OCI-LY7 (cell line): ENCODE results near the gene ABCB8. TPM values are rescaled to one million over a fixed set of nuclear protein-coding genes. Genes with fewer than 3 reads are reported as not detected.

Experiments used
- BruUV-seq: library from RNA; stranded (reverse); fragments of 400-500 nt; replicated peaks from 2 replicates; lab custom pipeline; 2021; lab: Mats Ljungman, UMichigan
- CTCF ChIA-PET: fragments of 300-600 bp; sonication (Branson Sonifier 250); formaldehyde crosslinking; loops from one replicate; lab custom pipeline; 2022; ENCODE audit warnings: antibody characterized with exemption; ENCODE audit not compliant: unreplicated experiment; lab: Charles Lee
- POLR2A ChIA-PET: fragments of 300-600 bp; sonication (Branson Sonifier 250); formaldehyde crosslinking; loops from one replicate; lab custom pipeline; 2022; ENCODE audit warnings: antibody characterized with exemption; lab: Charles Lee
- DNase-seq: peaks from one replicate; pipeline ENCODE4 v3.0.0-alpha.2; 2015; ENCODE audit warnings: low spot score
- H2AFZ ChIP-seq: fragments of 200-600 bp; sonication (generic), shearing (Covaris generic); 2 replicates; pipeline ENCODE4 v1.6.1; 2014; ENCODE audit warnings: mild to moderate bottlenecking, antibody characterized with exemption, low read length, moderate library complexity
- H3K27ac ChIP-seq: fragments of 200-600 bp; sonication (generic); 2 replicates; pipeline ENCODE4 v1.5.1; 2014; ENCODE audit warnings: mixed run types, low read depth, mild to moderate bottlenecking, moderate library complexity, low read length, inconsistent platforms; ENCODE audit not compliant: poor library complexity, severe bottlenecking
- H3K36me3 ChIP-seq: fragments of 200-600 bp; sonication (generic); 2 replicates; pipeline ENCODE4 v1.6.1; 2014; ENCODE audit warnings: mild to moderate bottlenecking, antibody characterized with exemption, low read length, moderate library complexity, mixed read lengths; ENCODE audit not compliant: insufficient read depth
- H3K4me1 ChIP-seq: fragments of 200-600 bp; sonication (generic); 2 replicates; pipeline ENCODE4 v1.5.1; 2014; ENCODE audit warnings: mild to moderate bottlenecking, low read length; ENCODE audit not compliant: insufficient read depth, poor library complexity, severe bottlenecking
- H3K4me2 ChIP-seq: fragments of 200-600 bp; sonication (generic); 2 replicates; pipeline ENCODE4 v1.6.1; 2014; ENCODE audit warnings: mild to moderate bottlenecking, low read length
- H3K4me3 ChIP-seq: fragments of 200-600 bp; sonication (generic); 2 replicates; pipeline ENCODE4 v1.5.1; 2014; ENCODE audit warnings: mild to moderate bottlenecking, low read depth, low read length; ENCODE audit not compliant: poor library complexity, severe bottlenecking
- H3K79me2 ChIP-seq: fragments of 200-600 bp; sonication (generic); 2 replicates; pipeline ENCODE4 v1.6.1; 2016; ENCODE audit warnings: low read depth, mild to moderate bottlenecking, low read length, moderate library complexity, mixed read lengths; ENCODE audit not compliant: insufficient read depth
- H3K9me2 ChIP-seq: fragments of 200-600 bp; sonication (generic); 2 replicates; pipeline ENCODE4 v1.6.1; 2016; ENCODE audit warnings: mild to moderate bottlenecking, low read length, mixed read lengths; ENCODE audit not compliant: insufficient read depth
- H3K9me3 ChIP-seq: fragments of 200-600 bp; sonication (generic); 2 replicates; pipeline ENCODE4 v1.6.1; 2014; ENCODE audit warnings: mild to moderate bottlenecking, mixed run types, low read length, mixed read lengths
- H4K20me1 ChIP-seq: fragments of 200-600 bp; sonication (generic); 2 replicates; pipeline ENCODE4 v1.6.1; 2014; ENCODE audit warnings: mild to moderate bottlenecking, antibody characterized with exemption, low read length, moderate library complexity, mixed read lengths; ENCODE audit not compliant: insufficient read depth
- EZH2phosphoT487 ChIP-seq: fragments of 200-600 bp; sonication (generic); IDR thresholded peaks from 2 replicates; pipeline ENCODE4 v1.6.1; 2018; ENCODE audit warnings: low read depth, borderline replicate concordance, mild to moderate bottlenecking, mixed run types, antibody characterized with exemption, low read length, moderate library complexity, mixed read lengths
- intact Hi-C: fragments of 100-400 bp; cut with micrococcal nuclease; formaldehyde crosslinking; loops from one replicate; pipeline ENCODE4 v1.10.0; 2022; ENCODE audit not compliant: unreplicated experiment
- total RNA-seq, 2 experiments: library from RNA; depleted of rRNA in 1 of 2; stranded (reverse); fragments of >200 nt in 1 of 2; shearing (Covaris generic) in 1 of 2; gene quantifications; 2 replicates each; pipeline ENCODE4 v1.2.3, GENCODE V29; 2014 to 2022
- TF ChIP-seq, protein P1 (sequence below): fragments of 200-600 bp; sonication (generic); conservative IDR thresholded peaks from 2 replicates; pipeline ENCODE4 v1.5.1; 2014; ENCODE audit warnings: mild to moderate bottlenecking, antibody characterized with exemption, low read length, moderate library complexity, mixed read lengths

Gene ABCB8
- total RNA-seq, 2 experiments from 2014 or later: 32.0 to 64.7 TPM

DNA sequence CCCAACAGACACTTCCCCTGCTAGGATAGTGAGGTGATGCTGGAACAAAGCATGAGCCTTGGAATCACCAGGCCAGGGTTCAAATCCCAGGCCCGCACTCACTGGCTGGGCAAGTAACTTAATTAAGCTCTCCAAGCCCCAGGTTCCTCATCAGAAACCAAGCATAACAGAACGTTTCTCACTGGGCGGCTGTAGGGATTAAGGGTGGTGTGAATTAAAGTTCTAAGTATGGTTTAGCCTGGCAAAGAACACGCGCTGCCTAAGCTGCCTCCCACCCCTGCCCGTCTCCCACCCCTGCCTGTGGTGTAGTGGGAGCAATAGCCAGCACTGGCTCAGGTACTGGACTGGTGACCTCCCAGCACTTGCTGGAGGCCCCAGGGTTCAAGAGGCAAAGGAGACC lies 36.7 kb downstream of the ABCB8 start:
- intact Hi-C loops: no loop called here
- H3K36me3 ChIP-seq: peaks cover 51% of the 10 kb centered on the region
- ChIA-PET CTCF (no interaction called here), POLR2A (no interaction called here)
- peaks cover 12% of the 10 kb centered on the region; the same call in 1 of the 2 replicates for H3K79me2 ChIP-seq
- H2AFZ ChIP-seq: no peak overlapping the region
- H3K4me1 ChIP-seq: peaks cover 16% of the 10 kb centered on the region
- no peaks in the 10 kb centered on the region for H3K9me2 ChIP-seq
- no peak overlapping the region for H3K27ac ChIP-seq
- no peaks in the 10 kb centered on the region for H4K20me1 ChIP-seq
- no peak overlapping the region for H3K4me3 ChIP-seq
- no peaks in the 10 kb centered on the region for H3K9me3 ChIP-seq
- BruUV-seq: no TSS peak
- H3K4me2 ChIP-seq: no peak overlapping the region
- TF ChIP-seq, protein P1, sequence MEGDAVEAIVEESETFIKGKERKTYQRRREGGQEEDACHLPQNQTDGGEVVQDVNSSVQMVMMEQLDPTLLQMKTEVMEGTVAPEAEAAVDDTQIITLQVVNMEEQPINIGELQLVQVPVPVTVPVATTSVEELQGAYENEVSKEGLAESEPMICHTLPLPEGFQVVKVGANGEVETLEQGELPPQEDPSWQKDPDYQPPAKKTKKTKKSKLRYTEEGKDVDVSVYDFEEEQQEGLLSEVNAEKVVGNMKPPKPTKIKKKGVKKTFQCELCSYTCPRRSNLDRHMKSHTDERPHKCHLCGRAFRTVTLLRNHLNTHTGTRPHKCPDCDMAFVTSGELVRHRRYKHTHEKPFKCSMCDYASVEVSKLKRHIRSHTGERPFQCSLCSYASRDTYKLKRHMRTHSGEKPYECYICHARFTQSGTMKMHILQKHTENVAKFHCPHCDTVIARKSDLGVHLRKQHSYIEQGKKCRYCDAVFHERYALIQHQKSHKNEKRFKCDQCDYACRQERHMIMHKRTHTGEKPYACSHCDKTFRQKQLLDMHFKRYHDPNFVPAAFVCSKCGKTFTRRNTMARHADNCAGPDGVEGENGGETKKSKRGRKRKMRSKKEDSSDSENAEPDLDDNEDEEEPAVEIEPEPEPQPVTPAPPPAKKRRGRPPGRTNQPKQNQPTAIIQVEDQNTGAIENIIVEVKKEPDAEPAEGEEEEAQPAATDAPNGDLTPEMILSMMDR: no peak
- no peak for TF ChIP-seq EZH2phosphoT487
- DNase-seq: no peak

- TF ChIP-seq EZH2phosphoT487: no peak
- TF ChIP-seq, protein P1: no peak
- H2AFZ ChIP-seq: no peak overlapping the region
- intact Hi-C loops: no loop called here
- peaks cover 56% of the 10 kb centered on the region for H3K36me3 ChIP-seq
- no peak overlapping the region for H3K4me2 ChIP-seq
- ChIA-PET POLR2A (no interaction called here), CTCF (no interaction called here)
- no peak for DNase-seq
- H3K4me1 ChIP-seq: peaks cover 13% of the 10 kb centered on the region
- H3K9me3 ChIP-seq: no peaks in the 10 kb centered on the region
- BruUV-seq: no TSS peak
- H4K20me1 ChIP-seq: no peaks in the 10 kb centered on the region
- H3K9me2 ChIP-seq: no peaks in the 10 kb centered on the region
- no peak overlapping the region for H3K27ac ChIP-seq
- H3K79me2 ChIP-seq: peaks cover 7% of the 10 kb centered on the region; the same call in 1 of the 2 replicates
- no peak overlapping the region for H3K4me3 ChIP-seq
Observed at GRCh38 chr7:151065516-151065915, 37.3 kb downstream of the ABCB8 start.

GRCh38 chr7:151066273-151066974 lies 38.2 kb downstream of the ABCB8 start:
- Histone ChIP-seq H3K4me3 (no peak overlapping the region), H3K9me2 (no peaks in the 10 kb centered on the region), H3K4me2 (no peak overlapping the region), H3K79me2 (no peaks in the 10 kb centered on the region), H3K9me3 (no peaks in the 10 kb centered on the region), H3K36me3 (peaks cover 65% of the 10 kb centered on the region), H2AFZ (no peak overlapping the region), H3K27ac (no peak overlapping the region), H3K4me1 (peaks cover 4% of the 10 kb centered on the region), H4K20me1 (no peaks in the 10 kb centered on the region)
- TF ChIP-seq, protein P1: no peak
- no peak for TF ChIP-seq EZH2phosphoT487
- no TSS peak for BruUV-seq
- no peak for DNase-seq
- ChIA-PET CTCF (no interaction called here), POLR2A (no interaction called here)
- intact Hi-C loops: no loop called here
